GM18508 (cell line): ENCODE data around the gene ADGRF4.

Experiments used
- ATAC-seq: cut with Tn5 transposase; IDR thresholded peaks from one replicate; pipeline ENCODE4 v1.9.1; 2021; ENCODE audit warnings: moderate number of reproducible peaks; ENCODE audit not compliant: insufficient read depth, unreplicated experiment

ADGRF4 gene, protein sequence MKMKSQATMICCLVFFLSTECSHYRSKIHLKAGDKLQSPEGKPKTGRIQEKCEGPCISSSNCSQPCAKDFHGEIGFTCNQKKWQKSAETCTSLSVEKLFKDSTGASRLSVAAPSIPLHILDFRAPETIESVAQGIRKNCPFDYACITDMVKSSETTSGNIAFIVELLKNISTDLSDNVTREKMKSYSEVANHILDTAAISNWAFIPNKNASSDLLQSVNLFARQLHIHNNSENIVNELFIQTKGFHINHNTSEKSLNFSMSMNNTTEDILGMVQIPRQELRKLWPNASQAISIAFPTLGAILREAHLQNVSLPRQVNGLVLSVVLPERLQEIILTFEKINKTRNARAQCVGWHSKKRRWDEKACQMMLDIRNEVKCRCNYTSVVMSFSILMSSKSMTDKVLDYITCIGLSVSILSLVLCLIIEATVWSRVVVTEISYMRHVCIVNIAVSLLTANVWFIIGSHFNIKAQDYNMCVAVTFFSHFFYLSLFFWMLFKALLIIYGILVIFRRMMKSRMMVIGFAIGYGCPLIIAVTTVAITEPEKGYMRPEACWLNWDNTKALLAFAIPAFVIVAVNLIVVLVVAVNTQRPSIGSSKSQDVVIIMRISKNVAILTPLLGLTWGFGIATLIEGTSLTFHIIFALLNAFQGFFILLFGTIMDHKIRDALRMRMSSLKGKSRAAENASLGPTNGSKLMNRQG

DNA sequence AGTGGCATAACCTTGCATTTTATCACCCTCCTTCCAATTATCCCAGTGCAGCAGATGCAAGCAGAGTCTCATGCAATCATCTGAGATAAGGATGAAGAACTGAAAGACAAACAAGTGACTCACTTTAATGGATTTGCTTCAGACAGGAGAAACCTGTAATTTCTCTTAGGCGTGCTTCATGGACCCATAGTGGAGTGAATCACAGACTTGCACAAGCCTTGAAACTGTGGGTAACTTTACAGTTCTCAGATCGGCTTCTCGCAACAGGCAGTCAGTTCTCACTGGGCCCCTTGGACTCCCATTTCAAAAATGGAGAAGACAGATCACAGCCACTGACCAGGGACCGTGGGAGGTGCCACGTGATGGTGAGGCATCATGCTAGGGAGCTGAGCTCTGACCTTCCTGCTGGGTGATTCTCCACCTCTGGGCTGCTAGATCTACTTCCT is at the start of gene ADGRF4:
Gene ADGRF4 (plus strand): TSS at position 239 of the 446 bp plus-strand sequence. CDS start 8,666 bp downstream, outside the sequence.
- no peak for ATAC-seq

DNA sequence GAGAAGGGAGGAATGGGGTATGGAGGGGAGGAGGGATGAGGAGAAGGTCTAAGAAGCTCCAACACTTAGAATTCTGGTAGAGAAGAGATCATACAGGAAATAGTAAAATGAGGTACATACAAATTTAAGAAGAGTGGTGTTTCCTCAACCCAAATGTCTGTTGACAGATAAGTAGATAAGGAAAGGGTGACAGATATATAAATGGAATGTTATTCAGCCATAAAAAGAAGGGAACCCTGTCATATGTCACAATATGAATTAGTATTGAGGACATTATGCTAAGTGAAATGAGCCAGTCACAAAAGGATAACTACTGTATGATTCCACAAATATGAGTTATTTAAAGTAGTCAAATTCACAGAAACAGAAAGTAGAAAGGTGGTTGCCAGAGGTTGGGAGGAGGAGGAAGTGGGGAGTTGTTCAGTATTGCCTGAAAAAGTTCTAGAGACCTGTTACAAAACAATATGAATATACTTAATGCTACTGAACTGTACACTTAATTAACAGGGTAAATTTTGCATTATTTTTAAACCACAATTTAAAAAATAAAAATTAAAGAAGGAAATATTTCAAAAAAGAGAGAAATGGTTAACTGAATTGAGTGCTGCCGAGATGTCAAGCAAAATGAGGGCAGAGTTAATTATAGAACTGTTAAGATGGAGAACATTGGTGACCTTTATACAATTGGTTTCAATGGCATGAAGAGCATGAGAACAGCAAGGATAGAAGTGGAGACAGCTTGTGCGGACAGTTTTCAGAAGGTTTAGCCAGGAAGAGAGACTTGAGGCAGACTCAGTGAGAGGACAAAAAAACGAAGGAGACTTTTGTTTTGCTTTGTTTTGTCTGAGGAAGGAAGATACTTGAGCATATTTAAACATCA is 47.6 kb upstream of the ADGRF4 start:
- ATAC-seq: no peak

DNA sequence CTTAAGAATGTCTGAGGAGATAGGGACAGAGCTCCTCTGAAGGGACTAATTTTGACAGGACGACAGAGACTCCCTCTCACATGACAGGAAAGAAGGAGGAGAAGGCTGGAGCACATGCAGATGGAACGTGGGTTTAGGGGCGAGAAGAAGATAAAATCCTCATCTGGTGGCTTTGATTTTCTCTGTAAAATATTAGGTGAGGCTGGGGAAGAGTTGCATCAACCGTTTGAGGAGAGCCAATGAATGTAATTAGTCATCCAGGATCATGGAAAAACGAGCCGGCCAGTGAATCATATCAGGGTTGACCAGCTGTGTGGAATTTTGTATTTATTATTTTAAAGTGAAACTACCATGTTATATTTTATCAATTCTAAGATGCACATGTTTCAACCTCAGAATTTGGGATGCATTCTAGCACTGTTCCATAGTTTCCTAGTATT is 46.9 kb upstream of the ADGRF4 start:
- ATAC-seq: no peak

DNA sequence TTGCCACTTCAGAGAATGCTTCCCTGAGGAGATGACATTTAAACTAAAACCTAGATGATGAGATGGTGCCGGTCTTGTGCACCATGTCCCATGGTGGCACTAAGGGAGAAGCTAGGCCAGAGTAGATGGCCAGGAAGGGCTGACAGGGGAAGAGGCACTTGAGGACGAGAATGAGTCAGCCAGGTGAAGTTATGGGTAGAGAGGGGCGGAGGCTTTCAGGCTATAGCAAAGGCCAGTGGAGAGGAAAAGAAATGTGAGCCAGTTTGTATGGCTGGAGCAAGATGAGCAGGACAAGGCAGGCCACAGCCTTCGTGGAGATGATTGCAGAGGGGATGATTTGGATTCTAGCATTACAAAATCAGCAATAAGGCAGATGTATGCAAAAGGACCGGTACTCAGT is 44.7 kb upstream of the ADGRF4 start:
- ATAC-seq: no peak

DNA sequence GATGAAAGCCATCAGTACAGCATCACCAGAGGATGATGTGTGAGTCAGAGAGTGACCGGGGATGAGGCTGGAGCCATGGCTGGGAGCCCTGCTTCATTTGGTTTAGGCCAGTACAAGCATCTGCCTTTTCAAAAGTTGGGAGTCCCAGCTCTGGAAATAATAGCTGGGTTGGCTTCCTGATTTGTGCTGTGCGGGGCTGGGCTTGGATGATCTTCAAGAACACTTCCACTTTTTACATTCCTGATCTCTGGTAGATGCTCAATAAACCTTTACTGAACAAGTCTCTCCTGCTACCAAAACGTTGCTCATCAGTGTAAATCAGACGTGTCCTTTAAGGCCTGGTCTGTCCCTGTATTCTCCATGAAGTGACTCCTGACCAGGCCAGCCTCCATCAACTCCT is 44.1 kb upstream of the ADGRF4 start:
- ATAC-seq: no peak

DNA sequence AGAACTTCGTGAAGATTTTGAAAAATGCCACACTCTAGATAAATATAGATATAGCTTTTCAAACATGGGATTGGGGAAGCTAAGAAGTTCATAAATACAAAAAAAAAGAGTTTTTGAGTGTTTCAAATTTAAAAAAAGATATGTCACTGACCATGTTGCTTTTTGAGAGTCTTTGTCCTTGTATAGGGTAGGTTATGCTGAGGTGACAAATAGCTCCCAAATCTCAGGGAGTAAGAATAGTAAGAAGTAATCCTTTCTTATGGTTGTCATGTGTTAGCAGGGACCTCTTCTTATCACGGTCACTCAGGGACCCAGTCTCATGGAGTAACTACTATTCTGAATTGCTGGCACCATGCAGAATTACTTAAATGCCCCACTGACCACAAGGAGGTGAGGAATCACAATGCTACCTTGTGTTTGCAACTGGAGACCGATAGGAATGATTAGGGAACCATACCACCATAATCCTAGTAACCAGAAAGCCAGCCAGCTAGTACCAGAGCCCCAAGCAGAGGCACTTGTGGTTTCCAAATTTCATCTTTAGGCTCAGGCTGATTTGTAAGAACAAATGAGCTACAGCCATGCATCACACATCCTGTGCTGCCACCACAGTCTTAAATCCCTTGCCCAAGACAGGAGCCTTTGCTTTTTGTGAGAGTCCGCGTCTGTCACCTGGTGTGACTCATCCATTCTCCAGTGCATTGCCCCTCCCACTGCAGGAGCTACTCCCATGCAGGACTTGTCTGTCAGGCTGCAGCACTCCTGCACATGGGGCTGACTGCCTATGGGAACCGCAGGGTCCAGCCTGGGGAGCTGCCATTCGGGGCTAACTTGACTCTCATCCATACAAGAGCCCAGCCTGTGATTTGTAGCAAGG is 42.4 kb upstream of the ADGRF4 start:
- ATAC-seq: no peak

DNA sequence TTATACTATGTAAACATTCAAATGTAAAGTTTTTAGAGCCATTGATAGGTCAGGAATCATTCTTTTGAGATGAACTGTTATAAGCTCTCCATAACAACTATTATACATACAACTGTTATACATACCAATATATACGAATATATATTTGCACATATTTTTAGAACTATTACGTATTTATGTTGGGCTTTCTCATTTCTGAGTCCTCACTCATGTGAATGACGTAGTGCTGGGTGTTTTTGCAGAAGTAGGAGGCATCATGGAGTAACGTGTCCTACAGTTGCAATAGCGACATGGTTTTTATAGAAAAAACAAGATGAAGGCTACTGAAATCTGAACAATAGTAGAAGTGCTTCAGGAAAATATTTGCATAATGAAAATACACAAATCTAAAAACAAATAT is 36.4 kb upstream of the ADGRF4 start:
- ATAC-seq: no peak

DNA sequence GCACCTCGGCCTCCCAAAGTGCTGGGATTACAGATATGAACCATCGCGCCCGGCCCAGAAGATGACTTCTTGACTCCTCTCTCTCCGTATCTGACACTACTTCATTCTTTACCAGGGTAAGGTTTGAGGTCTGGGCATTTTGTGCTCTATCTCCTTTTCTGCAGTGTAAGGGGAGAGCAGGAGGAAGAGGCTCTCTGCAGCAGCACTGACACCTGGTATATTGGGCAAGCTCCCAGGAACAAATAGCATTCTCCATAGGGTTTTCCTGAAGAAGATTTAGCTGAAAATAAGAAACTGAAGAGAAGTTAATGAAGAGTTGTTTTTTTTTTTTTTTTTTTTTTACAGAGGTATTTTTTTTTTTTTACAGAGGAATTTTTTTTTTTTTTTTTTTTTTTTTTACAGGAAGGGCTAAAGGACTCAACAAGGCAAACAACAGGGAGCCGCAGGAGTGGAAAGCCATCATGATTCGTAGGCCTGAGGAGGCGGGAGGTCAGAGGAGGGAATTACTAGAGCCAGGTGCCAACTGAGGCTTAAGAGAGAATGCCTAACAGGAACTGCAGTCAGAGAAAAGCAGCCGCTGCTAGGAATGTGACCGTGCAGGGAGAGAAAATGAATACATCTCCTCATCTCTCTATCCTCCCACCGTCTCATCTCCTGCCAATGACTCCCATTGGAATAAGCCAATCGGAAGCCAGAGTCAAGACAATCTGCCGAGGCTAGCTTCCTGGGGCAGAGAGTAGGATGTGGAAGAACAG is 34.7 kb upstream of the ADGRF4 start:
- no peak for ATAC-seq

DNA sequence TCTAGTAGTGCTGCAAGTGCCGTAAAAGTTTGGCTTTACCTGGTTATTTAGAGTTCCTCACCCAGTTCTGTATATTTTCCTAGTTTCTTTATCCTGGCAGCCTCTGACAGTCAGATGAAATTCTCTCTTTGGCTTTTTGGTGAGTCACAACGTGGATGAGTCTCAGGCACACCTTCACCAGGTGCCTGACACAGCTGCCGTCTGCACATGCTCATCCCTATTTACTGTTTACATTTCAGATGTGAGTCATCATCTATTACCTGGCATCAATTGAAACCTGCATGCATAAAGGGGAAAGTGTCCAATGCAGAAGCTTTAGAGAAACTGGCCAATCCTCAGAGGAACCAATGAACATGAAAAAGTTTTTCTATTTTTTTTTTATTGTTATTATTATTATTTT is 33.3 kb upstream of the ADGRF4 start:
- no peak for ATAC-seq

DNA sequence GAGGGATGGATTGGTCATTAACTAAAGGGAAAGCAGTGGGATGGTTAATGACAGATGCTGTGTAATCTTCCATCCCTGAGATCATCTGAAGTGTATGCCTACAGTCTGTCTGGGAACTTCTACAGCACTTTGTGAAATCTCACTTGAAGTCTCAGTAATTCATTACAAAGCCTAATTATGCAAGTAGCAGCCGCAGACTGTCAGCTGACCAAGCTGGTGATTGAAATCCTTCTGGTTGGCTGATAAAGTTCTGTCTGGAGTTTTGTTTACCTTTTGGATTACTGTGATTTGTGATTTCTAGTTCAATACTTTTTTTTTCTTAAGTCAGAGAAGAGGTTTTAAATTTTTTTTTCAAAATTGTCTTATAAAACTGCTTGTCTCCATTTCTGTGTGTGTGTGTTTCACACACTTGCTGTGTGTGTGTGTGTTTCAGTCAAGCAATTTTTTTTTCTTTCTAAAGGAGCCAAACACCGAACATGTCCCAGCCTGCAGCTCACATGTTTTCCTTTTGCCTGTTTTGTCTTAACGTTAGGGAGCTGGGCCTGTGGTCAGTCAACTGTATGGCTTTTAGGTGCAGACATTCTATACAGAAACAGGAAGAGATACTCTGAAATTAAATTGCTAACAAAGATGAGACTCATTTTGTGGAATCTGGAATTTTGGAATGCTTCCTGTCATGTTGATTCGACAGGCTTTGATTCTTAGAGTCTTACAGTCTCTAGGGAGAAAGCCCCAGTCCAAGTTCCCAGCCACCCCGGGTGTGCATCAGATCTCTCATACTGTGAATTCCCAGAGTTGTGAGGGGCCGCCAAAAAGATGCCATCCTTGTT is 28.5 kb upstream of the ADGRF4 start:
- no peak for ATAC-seq

DNA sequence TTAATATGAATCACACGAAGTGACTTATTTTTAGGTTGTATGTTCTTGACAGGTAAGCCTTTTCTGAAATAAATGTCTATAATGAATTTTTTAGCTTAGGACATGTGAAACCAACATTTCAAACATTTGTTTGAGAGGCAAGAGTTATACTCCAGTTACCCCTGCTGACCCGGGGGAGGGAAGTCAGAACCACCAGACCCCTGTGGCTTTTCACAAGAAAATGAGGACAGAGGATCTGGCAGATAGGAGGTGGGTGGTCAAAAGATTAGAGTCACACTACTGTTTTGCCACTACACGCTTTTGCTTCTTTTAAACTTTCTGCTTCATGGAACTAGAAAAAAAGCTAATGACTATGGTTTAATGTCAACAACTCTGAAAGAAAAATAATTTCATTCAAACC is 27.5 kb upstream of the ADGRF4 start:
- ATAC-seq: no peak

DNA sequence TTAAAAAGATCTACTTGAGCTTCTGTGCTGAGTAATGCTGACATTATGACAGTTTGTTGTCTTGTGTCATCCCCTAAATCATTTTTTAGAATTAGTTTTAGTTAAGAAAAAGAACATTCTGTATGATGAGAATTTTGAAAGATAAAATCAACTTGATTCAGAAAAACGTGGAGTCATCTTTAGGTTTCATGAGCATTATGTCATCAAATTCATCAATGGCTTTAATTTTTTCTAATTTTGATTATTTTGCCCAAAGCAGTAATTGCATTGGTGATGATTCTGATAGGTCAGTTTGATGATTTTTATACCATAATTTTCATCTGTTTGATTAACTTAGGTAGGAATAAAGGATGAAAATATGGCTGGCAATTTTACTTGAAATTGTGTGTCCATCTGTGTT is 26.6 kb upstream of the ADGRF4 start:
- no peak for ATAC-seq

DNA sequence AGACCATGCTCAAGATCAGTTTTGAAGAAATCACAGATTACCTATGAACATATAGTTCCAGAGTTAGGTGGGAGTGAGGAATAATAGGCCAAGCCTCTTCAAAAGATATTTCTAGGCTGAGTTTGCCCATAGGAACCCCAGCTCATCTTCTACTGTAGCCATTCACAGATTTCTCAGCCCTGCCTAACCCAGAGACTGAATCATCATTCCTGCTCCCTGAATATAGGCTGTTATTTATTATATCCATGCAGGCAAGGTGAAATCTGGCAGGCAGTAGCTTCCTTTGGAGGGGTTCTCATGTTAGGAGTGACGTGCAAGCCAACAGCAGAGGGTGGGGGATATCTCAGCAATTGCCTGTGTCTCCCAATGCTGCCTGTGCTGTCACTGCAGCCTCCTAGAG is 25.6 kb upstream of the ADGRF4 start:
- no peak for ATAC-seq

DNA sequence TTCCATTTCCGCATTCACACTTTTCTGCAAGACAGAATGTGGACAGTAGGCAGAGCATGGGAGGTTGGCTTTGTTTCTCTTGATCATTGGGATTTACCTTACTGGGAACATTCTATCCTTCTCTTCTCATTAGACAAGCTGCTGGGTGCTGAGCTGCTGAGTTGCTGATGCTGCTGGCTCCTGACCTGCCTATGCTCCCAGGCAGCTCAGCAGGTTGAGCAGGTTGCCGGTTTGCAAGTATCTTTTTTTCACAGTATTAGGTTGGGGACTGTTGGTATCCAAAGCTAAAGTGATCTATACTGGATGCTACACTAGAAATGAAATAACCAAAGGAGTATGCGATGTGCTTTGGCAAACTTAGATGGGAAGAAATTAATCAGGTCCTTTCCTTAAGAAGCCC is 23.7 kb upstream of the ADGRF4 start:
- no peak for ATAC-seq

DNA sequence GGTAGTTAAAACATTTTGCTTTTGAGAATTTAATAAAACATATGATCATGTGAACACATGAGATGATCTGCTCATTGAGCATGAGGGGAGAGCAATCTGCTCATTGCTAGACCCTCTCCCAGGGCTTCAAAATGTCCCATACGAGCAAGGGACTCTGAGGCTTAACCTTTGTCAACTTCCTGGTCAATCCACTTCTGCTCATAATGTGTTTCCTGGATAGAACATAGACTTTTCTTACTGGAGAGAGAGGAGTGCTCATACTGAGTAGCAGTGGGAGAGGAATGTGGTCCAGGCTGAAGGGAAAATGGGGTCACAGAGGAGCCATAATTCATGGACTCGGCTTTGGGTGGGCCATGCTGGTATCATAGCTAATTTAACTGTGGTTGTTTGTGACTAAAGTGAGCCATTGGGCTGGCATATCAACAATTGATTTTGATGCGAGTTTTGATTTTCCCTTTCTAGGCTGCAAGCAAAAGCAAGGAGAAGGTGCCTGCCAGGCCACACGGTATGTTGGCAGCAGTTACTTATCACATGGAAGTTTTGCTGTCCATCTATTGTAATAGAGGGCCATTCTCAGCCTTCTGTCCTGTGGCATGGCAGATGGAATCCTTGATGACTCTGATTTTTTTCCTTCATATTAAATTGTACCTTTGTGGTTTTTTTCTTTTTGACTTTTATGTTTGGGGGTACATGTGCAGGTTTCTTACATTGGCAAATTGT is 20.8 kb upstream of the ADGRF4 start:
- no peak for ATAC-seq

DNA sequence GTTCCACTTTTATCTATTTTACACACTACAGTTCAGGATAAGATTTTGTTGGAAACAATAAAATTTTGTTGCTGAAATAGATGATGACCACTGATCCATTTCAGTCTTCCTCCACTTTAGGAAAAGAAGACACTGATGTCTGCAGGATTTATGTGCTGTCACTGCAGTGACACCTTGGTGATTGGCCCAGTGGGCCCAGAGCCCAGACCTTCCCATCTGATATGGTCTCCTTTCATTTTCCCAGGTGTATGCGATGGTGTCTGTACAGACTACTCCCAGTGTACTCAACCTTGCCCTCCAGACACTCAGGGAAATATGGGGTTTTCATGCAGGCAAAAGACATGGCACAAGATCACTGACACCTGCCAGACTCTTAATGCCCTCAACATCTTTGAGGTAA is 19.6 kb upstream of the ADGRF4 start:
- no peak for ATAC-seq

DNA sequence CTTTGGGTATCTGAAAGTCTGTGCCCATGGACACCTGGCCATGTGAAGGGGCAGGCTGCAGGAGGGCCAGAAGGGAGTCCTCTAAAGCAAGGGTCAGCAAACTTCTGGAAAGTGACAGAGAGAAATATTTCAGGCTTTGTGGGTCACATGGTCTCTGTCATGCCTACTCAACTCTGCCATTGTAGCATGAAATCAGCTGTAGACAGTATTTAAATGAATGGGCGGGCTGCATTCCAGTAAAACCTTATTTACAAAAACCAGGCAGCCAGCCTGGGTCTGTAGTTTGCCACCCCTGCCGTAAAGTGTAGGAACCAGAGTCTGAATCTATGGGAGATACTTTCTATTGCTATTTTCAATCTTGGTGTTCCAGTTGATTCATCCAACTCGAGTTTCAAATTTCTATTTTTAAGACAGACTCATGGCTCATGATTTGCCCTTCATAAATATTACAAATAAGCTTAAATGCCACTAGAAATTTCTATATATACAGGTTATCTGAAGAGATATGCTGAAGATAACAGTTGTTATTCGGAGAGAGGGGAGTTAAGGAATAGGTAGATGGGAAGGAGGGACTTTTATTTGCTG is 19.0 kb upstream of the ADGRF4 start:
- ATAC-seq: no peak
